HG03139 (cell line): ENCODE data around the gene SLC1A7.

Experiments used
- ATAC-seq: cut with Tn5 transposase; IDR thresholded peaks from one replicate; pipeline ENCODE4 v1.9.1; 2021; ENCODE audit not compliant: unreplicated experiment

The SLC1A7 gene

DNA sequence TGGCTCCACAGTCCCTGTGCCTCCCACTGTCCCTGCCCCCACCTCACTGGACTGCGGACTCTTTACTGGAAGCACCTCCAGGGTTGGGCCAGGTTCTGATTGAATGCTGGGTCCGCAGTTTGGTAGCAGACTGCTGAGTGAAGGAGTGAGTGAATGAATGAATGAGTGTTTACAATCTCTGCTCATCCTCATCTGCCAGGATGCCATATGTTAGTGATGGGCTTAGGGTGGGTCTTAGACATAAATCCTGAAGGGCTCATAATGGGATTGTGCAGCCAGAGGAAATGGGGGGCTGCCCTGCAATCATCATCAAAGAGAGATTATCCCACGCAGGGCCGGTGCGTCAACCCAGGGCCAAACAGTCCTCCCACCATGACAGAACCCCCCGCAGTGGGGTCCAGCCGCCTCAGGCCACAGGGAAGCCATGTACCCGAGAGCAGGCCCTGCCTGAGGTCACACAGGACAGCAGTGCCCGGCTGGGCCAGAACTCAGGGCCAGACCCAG lies 26.1 kb downstream of the SLC1A7 start:
- ATAC-seq: no peak

DNA sequence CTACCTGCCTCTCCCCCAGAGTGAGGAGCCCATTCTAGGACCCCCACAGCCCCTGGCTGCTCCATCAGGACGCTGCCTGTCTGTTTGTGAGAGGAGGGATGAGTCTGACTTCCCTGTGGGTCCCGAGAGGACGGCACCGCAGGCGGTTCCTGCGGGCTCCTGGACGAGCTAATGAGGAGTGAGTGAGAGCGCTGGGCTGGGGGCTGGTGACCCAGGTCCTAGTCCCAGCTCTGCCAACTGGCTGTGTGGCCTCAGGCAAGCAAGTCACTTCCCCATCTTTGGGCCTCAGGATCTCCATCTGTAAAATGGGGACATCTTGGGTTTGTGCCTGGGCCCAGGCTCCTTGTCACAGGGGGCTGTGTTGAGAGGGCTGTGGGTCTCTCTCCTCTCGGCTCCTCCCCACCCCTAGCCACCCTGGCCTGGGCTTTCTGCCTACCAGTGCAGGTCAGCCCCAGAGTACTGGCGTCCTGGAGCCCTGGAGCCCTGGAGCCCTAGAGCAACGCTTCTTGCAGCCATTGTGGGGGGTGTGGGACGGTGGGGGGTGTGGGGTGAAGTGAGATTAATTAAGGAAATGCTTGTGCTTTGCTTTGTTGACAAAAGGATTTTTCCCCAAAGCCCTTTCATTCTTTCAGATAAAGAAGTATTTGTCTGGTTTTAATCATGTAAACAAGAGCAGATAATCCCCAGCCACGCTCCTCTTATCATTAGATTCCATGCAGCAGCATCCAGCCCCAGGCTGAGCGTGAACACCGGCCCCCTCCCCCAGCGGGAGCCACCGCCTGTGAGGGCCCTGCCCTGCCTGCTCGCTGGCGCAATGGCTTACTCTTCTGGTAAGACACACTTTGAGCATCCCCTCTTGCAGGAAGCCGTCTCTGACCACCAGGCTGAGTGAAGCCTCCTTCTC lies 26.8 kb downstream of the SLC1A7 start:
- no peak for ATAC-seq

DNA sequence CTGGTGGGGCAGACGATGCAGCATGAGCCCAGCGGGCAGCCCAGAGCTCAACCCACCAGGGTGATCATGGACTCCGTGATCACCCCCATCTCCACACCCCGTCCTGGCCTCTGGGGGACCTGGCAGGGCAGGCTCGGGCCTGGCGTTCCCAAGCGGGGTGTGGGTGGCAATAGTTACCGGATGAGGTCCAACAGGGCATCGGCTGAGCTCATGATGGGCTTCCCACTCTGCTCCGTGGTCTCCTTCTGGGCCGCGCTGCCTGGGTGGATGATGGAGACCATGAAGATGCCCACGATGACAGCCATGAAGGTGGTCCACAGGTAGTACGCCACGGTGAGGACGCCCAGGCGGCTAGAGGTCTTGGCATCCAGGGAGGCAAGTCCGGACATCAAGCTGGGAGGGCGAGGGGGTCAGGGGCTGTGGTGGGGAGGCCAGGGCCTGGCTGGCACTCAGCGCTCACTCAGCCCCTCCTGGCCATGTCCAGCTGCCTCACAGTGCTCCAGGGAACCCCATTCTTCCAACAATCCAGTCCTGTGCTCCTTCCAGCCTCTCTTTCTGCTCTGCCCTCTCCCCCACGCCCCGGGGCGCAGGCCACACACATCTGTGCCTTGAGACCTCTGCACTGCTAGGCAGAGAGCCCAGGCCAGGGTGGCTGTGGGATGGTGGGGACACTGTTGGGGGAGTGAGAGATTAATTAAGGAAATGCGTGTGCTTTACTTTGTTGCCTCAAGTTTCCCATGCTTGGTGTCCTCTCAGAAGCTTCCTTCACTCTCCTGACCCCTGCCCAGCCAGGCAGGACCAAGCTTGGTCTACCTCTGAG lies 27.6 kb downstream of the SLC1A7 start:
- no peak for ATAC-seq

DNA sequence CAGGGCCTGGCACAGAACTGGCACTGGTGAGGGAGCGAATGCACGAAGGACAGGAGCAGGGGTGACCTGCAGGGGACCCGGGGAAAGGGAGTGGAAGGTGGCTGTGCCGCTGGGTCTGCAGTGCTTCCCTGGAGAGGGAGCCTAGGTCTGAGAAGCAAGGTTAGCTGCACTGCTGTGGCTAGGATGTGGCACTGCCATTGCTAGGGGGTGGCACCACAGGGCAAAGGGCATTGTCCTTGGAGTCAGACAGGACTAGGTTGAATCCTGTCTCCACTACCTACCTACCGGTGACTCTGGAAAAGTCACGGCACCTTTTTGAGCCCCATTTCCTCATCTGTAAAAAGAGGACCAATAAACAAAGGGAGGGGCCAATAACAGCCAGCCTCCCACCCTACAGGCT lies 28.3 kb downstream of the SLC1A7 start:
- ATAC-seq: no peak

DNA sequence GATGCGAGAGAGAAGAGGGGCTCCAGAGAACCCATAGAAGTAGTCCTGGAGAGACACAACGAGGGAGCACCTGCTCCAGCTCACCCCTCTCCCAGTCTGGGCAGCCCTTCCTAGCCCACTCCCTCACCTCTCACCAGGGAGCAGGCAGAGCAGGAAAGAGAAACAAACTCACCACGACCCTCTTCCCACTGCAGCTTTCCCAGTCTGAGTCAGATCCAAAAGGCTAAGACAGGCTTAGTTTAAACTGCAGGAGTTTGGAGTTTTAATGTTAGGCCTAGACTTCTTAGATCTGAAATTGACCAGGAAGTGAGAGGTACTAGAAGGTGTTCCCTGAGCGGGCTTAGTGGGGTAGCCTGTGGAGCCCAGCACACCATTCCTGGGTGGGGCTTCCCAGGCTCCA lies 29.6 kb downstream of the SLC1A7 start:
- ATAC-seq: no peak

DNA sequence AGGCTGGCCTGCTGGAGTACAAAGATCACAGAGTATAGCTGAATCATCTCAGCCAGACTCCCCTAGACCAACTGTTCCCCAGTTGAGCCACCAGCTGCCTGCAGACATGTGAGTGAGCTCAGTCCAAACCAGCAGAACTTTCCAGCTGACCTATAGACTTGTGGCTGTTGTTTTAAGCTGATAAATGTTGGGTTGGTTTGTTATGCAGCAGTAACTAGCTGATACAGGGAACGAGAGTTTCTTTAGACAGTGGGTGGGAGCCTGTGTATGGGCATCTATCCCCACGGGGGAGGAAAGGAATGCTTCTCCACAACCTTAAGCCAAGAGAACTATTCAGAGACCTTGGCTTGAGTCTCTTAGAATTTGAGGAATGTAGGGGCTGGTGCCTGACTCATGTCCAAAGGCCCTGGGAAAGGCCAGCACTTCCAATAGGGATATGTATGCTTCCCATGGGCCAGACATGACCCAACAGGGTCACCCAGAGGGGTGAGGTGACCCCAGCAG lies 30.1 kb downstream of the SLC1A7 start:
- no peak for ATAC-seq

DNA sequence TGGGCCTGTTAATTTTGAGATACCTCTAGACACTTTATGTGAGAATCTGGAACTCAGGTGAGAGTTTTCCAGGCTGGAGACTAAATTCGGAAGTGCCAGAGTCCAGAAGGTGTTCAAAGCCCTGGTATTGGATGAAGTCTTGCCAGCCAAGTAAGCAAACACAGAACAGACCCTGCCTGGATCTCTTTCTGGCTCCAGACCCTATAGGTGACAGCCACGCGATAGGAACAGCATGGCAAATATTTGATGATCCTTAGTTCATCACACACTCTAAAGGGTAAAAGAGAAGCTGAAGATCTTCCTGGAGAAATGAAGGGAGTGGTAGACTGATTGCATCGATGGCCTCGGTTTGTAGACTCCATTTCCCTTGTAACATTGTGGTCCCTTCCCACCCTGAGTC lies 30.7 kb downstream of the SLC1A7 start:
- no peak for ATAC-seq

DNA sequence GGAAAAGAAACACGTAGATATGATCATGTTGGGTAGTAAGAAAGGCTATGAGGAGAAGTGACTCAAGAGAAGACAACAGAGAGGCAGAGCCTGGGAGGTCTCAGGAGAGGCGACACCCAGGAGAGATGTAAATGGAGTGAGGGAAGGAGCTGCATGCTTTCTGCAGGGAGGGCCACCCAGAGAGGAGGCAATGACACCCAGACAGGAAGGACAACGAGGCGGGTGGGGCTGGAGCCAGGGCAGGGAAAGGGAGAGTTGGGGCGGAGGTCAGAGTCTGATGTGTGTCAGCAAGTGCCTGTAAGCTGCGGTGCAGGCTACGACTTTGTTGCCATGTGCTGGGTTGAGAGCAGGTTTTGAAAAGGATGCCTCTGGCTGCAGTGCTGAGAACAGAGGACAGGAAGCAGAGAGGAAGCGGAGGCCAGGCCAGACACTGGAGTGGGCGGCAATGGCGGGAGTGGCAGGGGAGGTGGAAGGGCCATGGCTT lies 31.3 kb downstream of the SLC1A7 start:
- no peak for ATAC-seq

DNA sequence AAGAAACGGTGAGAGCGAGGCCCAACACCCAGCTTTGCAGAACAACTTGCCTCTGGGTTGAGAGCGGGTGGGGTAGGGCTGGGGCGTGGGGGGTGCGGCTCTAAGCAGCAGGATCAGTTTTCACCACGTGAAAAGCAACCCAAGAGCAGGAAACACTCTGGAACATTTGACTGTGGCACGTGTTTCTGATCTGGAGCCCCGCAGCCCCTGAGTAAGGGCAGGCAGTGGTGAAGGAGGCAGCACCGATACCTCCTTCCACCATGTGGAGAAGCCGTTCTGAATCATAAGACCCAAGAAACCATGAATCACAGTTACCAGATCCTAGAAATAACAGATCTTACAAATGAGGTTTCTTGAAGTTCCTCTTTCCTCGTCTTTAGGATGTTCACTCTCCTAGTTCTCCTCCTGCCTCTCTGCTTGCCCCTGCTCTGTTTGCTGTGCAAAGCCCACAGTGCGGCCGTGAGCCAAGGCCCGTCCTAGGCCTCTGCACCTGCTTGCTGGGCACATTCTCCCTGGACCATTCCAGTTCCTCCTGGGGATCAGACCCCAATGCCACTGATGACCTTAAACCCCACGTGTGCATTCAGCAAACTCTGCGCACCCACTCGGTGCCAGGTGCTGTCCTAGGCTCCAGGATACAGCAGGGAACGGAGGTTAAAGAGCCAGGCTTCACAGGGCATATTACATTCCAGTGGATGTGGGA lies 31.9 kb downstream of the SLC1A7 start:
- ATAC-seq: no peak

DNA sequence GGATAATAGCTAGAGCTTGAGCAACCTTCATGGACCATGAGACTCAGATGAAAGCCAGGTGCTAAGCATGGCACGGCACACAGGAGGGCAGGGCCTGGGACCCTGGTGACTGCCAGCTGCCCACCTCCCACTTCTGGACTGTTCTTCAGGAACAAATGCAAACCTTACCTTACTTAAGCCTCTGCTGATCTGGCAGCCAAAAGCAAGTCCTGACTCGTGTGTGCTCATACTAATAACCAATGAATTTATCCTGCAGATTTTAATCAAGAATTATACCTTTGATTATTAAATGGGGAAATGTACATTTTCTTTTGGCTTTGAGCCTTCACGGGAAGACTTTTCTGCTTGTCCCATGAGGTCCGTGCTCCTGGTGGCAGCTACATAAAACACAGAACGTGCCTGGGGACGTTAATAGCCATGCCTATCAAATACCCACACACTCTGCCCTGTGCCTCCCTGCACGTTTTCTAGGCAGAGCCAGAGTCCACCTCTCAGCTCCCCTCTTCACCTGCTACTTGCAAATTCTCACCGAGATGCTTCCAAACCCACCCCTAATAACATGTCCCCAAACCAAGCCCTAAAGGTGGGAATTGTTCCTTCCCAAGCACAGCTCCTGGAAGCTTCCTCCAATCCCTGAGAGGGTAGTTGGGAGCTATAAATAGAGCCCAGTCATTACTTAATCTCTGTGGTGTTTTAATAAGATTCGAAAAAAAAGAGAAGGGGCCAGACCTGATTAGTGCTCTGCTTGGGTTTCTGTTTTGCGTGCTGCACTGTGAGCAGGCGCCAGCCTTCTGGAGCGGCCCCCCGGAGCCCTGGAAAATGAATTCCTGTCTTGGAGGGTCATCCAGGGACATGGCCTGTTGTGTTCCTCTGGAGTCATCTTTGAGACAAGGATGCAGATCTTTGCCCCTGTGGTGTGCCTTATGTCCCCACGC lies 33.5 kb downstream of the SLC1A7 start:
- no peak for ATAC-seq

DNA sequence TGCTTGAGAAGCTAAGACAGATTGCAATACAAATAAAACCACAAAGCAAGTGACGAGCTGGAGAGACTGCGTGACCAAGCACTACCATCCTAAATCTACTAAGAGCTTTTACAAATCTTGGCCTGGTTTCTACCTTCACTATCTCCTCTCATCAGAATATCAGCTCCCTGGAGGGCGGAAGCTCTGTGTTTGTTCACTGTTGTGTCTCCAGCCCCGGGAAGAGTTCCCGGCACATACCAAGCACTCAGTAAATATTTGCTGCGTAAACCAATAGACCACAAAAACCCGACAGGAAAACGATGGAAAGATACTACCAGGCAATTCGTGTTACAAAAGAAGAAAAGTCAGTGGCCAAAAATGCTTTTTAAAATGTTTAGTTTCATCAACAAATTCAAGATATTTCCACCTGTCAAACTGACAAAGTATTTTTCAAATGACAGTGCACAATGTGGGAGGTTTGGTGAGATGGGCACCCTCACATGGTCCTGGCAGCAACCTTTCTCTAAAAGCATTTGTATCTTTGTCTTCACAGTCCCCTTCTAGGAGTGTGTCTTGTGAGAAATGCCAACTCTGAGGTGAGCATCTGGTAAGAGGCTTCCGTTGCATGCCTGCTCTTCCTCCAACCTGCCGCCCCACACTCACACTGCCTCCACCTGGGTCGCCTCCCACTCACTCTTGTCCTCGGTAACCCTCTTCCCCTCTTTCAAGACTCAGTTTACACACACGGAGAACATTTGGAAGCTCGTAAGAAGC lies 34.7 kb downstream of the SLC1A7 start:
- no peak for ATAC-seq

DNA sequence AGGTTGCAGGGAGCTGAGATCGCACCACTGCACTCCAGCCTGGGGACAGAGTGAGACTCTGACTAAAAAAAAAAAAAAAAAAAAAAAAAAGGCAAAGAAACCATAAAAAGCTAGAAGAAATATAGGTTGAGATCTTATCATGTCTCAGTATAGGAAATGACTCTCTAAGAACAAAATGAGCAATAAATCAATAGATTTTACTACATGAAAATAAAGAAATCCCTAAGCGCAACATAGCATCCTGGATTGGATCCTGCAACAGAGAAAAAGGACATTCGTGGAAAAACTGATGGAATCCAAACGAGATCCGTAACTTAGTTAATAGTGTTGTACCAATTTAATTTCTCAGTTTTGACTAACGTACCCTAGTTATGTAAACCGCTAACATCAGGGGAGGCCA lies 35.3 kb downstream of the SLC1A7 start:
- no peak for ATAC-seq

DNA sequence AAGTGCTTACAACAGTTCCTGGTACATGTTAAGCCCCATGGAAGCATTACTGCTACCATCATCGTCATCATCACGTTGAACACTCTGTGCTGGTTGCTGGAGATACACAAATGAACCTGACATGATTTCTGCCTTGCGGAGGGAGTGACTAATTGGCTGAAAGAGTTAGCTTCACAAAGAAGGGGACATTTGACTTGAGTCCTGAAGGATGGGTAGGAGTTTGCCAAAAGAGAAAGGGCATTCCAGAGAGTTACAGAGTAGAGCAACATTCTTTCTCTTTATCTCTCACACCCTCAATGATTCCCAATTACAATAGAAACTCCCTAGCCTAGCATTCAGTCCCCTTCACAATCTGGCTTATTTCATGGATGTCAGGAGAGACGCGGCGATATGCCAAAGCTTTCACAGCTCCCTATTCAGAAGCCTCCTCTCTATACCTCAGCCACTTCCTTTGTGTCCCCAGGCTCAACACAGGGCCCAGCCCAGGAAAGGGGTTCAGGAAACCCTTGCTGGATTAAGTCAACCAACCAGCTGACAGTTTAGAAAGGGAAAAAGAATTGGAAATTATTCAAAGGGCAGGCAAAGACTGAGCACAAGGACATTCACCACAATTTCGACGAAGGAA lies 38.0 kb downstream of the SLC1A7 start:
- no peak for ATAC-seq

DNA sequence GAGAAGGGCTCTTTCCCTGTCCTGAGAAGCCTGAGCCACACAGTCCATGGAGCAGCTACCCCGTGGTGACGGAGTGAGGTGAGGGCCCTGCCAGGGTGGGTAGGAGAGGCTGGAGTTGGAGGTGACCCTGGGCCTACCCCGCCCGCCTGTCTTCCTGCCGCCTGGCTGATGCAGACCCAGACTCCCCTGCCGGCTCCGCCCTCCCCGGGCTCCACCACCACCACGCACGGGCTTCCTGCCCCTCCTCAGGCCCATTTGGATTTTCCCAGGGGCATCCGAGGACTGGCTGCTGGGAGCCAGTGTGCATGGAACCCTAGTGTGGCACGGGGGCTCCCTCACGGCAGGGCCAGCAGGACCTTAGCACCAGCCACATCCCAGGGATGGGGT lies 47.9 kb downstream of the SLC1A7 start:
- ATAC-seq: no peak

DNA sequence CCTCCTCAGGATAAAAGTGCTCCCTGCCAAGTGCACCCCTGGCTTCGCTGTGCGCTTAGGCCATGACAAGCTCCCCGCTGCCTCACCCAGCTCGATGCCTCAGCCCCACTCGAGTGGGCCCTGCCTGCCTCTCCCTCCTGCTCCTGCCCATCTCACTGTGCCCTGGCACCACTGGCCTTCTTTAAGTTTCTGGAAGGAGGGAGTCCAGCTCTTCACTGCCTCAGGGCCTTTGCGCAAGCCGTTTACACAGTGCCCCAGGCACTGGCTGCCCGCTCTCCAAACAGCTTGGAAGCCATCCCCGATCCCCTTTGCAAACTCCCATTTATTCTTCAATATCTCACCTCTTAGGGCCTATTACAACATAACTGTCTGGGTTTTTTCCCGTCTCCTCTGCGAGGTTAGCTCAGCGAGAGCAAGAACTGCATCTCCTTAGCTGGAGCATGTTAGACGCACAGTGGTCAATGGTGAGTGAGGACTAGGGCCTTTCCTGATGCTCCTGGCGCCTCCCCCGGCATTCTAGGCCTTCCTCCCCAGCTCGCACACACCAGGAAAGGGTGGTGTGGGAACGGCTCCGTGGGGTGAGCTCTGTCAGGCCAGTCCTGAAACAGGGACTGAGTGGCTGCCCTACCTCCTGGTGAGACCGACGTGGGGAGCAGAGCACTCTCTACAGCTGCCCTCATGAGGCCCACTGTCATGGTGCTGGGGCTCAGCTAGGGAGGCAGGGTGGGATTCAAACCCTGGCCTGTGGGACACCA lies 48.5 kb downstream of the SLC1A7 start:
- ATAC-seq: no peak

DNA sequence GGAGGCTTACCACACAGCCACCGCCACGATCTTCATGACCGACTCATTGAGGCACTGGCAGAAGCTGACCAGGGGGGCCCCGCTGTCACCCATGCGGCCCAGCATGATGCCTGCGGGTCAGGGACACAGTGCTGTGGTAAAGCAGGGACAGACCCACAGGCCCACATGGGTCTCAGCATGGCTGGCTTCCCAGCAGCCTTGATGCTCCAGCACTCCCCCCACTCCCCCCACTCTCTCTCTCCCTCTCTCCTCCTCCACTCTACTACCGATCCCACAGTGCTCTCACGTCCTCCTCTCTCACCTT lies 49.0 kb downstream of the SLC1A7 start:
- ATAC-seq: no peak

DNA sequence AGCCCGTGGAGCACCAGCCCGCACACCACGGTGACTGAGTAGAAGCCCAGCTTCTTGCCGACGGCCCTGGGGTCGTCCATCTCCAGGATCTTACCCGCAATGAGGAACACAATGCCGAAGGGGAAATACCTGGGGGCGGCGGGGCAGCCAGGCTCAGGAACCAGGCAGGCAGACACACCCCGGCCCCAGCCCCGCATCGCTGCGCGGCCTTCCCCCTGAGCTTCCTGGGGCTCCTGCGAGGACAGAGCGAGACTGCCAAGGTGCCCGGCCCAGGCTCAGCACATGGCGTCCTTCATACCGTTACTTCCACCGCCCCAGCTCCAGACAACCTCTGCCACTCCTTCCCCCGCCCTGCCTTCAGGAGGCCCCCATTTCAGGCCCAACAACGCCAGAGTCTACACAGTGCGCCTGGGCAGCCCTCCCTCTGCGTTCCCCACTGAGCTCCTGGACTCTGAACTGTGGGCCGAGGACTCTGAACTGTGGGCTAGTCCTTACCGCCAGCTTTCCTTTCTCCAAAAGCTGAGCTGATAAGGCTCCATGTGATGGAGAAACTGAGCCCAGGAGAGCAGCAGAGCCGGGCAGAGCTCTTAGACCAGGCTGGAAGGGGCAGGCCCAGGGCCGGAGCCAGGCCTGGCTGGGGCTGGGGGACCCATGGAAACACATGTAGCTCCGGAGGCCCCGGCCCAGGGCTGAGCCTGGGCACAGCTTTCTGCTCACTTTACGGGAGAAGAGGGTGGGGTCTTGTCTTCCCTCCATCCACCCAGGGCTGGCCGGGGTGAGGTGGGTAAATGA lies 49.6 kb downstream of the SLC1A7 start:
- ATAC-seq: no peak
